OCI-LY3 (cell line): ENCODE results near the gene DUSP19.

Experiments
- H2AFZ ChIP-seq: fragments of 200-600, 300-600 bp; shearing (Covaris generic); 2 replicates; pipeline ENCODE4 v1.6.0; 2014; ENCODE audit warnings: antibody characterized with exemption, low read depth, low read length
- H3K27ac ChIP-seq: fragments of 200-600, 300-600 bp; sonication (generic); 2 replicates; pipeline ENCODE4 v1.5.1; 2014; ENCODE audit warnings: mild to moderate bottlenecking, low read length, moderate library complexity, mixed read lengths
- H3K27me3 ChIP-seq: fragments of 200-600, 300-600 bp; sonication (generic); 2 replicates; pipeline ENCODE4 v1.6.1; 2014; ENCODE audit warnings: low read depth, low read length, mixed read lengths
- H3K36me3 ChIP-seq: fragments of 200-600, 300-600 bp; sonication (generic); replicated peaks from 2 replicates; pipeline ENCODE3; 2014; ENCODE audit warnings: low read depth, low read length, mixed read lengths
- H3K4me1 ChIP-seq: fragments of 300-600, 200-600 bp; sonication (generic); 2 replicates; pipeline ENCODE4 v1.6.1; 2014; ENCODE audit warnings: low read length, mixed read lengths
- H3K4me2 ChIP-seq: fragments of 200-600, 300-600 bp; sonication (generic); 2 replicates; pipeline ENCODE4 v1.6.1; 2014; ENCODE audit warnings: low read length, mixed read lengths
- H3K4me3 ChIP-seq: fragments of 300-600, 200-600 bp; sonication (generic); 2 replicates; pipeline ENCODE4 v1.5.1; 2014; ENCODE audit warnings: antibody characterized with exemption, mild to moderate bottlenecking, low read length, moderate library complexity
- H3K79me2 ChIP-seq: fragments of 300-600, 200-600 bp; shearing (Covaris generic); 2 replicates; pipeline ENCODE4 v1.6.1; 2014; ENCODE audit warnings: mild to moderate bottlenecking, low read length, mixed read lengths
- H3K9ac ChIP-seq: fragments of 300-600, 200-600 bp; shearing (Covaris generic); 2 replicates; pipeline ENCODE4 v1.6.0; 2014; ENCODE audit warnings: mild to moderate bottlenecking, low read length, moderate library complexity
- H3K9me3 ChIP-seq: fragments of 200-600, 300-600 bp; shearing (Covaris generic); 2 replicates; pipeline ENCODE4 v1.6.1; 2014; ENCODE audit warnings: low read length, mixed read lengths; ENCODE audit not compliant: insufficient read depth
- H4K20me1 ChIP-seq: fragments of 200-600, 300-600 bp; sonication (generic); 2 replicates; pipeline ENCODE4 v1.6.1; 2016; ENCODE audit warnings: low read length, mixed read lengths; ENCODE audit not compliant: insufficient read depth
- CTCF ChIP-seq: fragments of 200-600, 300-600 bp; sonication (generic); IDR thresholded peaks from 2 replicates; pipeline ENCODE4 v1.5.1; 2014; ENCODE audit warnings: antibody characterized with exemption, low read length, low read depth
- EZH2phosphoT487 ChIP-seq: fragments of 200-600 bp; shearing (Covaris generic); IDR thresholded peaks from 2 replicates; pipeline ENCODE4 v1.6.1; 2018; ENCODE audit warnings: antibody characterized with exemption, mixed run types, low read depth

The DUSP19 gene, protein sequence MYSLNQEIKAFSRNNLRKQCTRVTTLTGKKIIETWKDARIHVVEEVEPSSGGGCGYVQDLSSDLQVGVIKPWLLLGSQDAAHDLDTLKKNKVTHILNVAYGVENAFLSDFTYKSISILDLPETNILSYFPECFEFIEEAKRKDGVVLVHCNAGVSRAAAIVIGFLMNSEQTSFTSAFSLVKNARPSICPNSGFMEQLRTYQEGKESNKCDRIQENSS

GRCh38 chr2:183078464-183079138, at the start of gene DUSP19:
DUSP19 (plus strand) TSS chr2:183078747; CDS start chr2:183078934, 187 bp downstream.
- Histone ChIP-seq H3K27ac (no peak within 1 kb of the TSS), H2AFZ (peak within 1 kb of the TSS; percentile 100), H3K79me2 (no peaks in the 10 kb centered on the region), H3K9ac (peak within 1 kb of the TSS; percentile 71), H3K4me3 (peak within 1 kb of the TSS; percentile 97), H4K20me1 (no peaks in the 10 kb centered on the region), H3K9me3 (no peaks in the 10 kb centered on the region), H3K4me2 (peak within 1 kb of the TSS; percentile 93), H3K27me3 (peaks cover 57% of the 10 kb centered on the region), H3K4me1 (peaks cover 4% of the 10 kb centered on the region), H3K36me3 (no peaks in the 10 kb centered on the region)
- TF ChIP-seq EZH2phosphoT487: no peak
- TF ChIP-seq CTCF: no peak

DNA sequence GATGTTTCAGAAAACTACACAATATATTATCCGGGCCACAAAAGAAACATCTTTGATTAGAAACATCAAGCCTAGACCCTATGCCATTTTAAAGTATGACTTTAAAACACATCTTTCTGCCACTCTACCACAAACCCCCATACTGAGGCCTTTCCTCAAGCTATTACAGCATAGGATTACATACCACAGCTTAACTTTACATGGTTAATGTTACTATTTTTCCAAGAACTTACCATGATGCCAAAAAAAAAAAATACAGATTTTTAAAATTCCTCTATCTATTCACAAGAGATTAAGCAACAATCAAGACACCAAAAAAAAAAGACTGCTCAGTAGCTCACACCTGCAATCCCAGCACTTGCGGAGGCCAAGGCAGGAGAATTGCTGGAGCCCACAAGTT, 49.3 kb upstream of the DUSP19 start:
- H3K79me2 ChIP-seq: no peaks in the 10 kb centered on the region
- peaks cover 86% of the 10 kb centered on the region for H3K27me3 ChIP-seq
- H3K4me2 ChIP-seq: no peak overlapping the region
- no peaks in the 10 kb centered on the region for H3K9me3 ChIP-seq
- H3K9ac ChIP-seq: no peak overlapping the region
- H4K20me1 ChIP-seq: peaks cover 22% of the 10 kb centered on the region
- H3K4me1 ChIP-seq: no peaks in the 10 kb centered on the region
- no peak overlapping the region for H3K4me3 ChIP-seq
- H3K27ac ChIP-seq: no peak overlapping the region
- TF ChIP-seq EZH2phosphoT487 (no peak), CTCF (no peak)
- no peaks in the 10 kb centered on the region for H3K36me3 ChIP-seq
- H2AFZ ChIP-seq: no peak overlapping the region

DNA sequence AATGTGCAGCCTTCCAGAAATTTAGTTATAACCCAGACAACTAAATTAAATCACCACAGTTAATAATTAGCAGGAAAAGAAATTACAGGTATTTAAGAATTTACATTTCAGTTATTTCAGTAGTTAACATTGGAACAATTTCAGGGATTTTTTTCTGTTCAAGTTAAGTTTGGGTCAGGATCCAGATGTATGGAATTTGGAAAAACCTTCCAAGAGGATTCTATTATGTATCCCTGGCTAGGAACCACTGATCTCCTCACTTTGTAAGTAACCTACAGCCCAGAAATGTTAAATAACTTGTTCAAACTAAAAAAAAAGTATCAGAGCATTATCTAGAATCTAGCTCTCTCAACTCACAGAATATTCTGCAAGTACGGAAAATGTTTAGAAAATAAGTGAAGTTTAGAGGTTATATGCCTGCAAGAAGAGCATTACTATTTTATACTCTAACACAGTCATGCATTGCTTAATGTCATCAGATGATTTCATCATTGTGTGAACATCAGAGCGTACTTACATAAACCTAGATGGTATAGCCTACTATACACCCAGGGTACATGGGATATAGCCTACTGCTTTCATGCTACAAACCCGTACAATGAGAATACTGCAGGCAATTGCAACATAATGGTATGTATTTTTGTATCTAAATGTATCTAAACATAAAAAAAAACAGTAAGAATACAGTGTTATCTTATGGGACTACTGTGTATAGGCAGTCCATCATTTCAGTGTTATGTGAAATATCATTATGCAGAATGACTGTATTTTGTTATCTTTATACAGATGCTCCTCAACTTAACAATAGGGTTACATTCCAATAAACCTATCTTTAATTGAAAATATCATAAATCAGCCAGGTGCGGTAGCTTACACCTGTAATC, 46.4 kb upstream of the DUSP19 start:
- Histone ChIP-seq H4K20me1 (peaks cover 50% of the 10 kb centered on the region), H3K4me3 (no peak overlapping the region), H3K9ac (no peak overlapping the region), H3K36me3 (no peaks in the 10 kb centered on the region), H3K79me2 (no peaks in the 10 kb centered on the region), H2AFZ (no peak overlapping the region), H3K9me3 (no peaks in the 10 kb centered on the region), H3K4me1 (peaks cover 13% of the 10 kb centered on the region), H3K27ac (no peak overlapping the region), H3K4me2 (no peak overlapping the region), H3K27me3 (peaks cover 83% of the 10 kb centered on the region)
- TF ChIP-seq CTCF (no peak), EZH2phosphoT487 (no peak)

GRCh38 chr2:183033951-183034350, 44.6 kb upstream of the DUSP19 start:
- no peak overlapping the region for H3K4me2 ChIP-seq
- TF ChIP-seq CTCF: no peak
- no peak for TF ChIP-seq EZH2phosphoT487
- no peak overlapping the region for H3K4me3 ChIP-seq
- H2AFZ ChIP-seq: no peak overlapping the region
- H3K4me1 ChIP-seq: peaks cover 13% of the 10 kb centered on the region
- H3K27ac ChIP-seq: no peak overlapping the region
- H3K9ac ChIP-seq: no peak overlapping the region
- peaks cover 59% of the 10 kb centered on the region for H4K20me1 ChIP-seq
- H3K9me3 ChIP-seq: no peaks in the 10 kb centered on the region
- no peaks in the 10 kb centered on the region for H3K79me2 ChIP-seq
- H3K36me3 ChIP-seq: no peaks in the 10 kb centered on the region
- H3K27me3 ChIP-seq: peaks cover 83% of the 10 kb centered on the region
